RPMI7951 (cell line): Measurements from ENCODE around the gene STH. TPM values are rescaled to one million over a fixed set of nuclear protein-coding genes. Genes with fewer than 3 reads are reported as not detected.

Experiments used
- DNase-seq: peaks from one replicate; pipeline ENCODE4 v3.0.0-alpha.2; 2012; ENCODE audit warnings: low read depth
- total RNA-seq: library from RNA; depleted of rRNA; stranded (reverse); fragments of >200 nt; shearing (Covaris generic); gene quantifications from 2 replicates; pipeline ENCODE4 v1.2.3, GENCODE V29; 2014

STH gene
- total RNA-seq, 1 experiment from 2014 or later: not detected

GRCh38 chr17:45967378-45967777, 31.7 kb upstream of the STH start:
- no peak for DNase-seq

DNA sequence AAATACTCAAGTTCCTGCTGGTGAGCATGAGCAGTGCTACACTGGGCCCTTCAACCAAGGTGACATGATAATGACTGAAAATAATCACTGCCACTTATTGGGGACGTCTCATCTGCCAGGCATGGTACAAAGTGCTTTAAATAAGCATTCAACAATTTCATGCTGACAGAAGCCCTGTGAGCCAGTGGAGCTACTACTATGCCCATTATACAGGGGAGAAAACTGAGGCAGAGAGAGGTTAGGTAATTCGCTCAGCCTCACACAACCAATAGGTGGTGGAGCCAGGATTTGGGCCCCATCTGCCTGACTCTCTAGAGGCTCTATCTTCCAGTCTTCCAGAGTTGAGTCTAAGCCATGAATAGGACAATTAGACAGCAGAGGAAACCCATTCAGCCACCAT, 30.3 kb upstream of the STH start:
- DNase-seq: no peak

DNA sequence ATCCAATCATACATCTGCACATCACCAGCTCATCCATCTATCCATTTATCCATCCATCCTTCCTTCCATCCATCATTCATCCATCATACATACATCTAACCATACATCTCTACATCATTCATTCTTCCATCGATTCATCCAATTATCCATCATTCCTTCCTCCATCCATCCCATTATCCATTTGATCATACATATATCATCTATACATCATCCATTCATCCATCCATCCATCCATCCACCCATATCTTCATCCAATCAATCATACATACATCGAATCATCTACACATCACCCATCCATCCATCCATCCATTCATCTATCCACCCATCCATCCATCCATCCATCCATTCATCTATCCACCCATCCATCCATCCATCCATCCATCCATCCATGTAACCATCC, 29.3 kb upstream of the STH start:
- DNase-seq: no peak

DNA sequence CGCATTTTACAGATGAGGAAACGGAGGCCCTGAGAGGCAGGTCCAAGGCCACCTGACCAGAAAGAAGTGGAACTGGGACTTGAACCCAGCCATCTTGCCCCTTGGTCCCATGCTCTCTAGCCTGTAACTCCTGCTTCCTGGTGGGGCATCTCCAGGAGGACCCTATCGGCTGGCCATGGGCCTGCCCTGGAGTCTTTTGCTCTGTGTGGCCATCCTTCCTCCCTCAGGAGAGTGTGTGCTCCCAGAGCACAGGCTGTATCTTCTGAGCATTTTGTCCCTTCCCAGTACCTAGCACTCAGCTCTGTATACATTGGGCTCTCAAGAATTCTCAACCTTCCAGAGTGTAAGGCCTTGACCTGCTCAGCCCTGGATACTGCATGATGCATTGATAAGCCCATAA, 28.4 kb upstream of the STH start:
- DNase-seq: no peak

- no peak for DNase-seq
Observed at GRCh38 chr17:45971698-45972141, 27.3 kb upstream of the STH start.

DNA sequence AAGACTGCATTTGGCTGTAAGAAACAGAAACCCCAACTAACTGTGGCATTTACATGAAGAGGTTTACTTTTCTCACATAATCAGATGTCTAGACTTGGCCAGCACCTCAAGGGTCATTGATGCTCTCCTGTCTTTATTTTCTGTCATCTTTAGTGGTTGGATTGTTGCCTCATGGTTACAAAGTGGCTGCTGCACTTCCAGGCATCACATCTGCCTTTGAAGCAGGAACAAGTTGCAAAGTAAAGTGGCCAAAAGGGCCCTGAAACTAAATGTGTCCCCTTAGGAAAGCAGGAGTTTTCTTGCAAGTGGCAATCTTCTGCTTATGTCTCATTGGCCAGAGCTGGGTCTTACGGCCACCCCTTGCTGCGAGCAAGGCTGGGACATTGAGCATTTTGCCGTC, 26.5 kb upstream of the STH start:
- DNase-seq: no peak

DNA sequence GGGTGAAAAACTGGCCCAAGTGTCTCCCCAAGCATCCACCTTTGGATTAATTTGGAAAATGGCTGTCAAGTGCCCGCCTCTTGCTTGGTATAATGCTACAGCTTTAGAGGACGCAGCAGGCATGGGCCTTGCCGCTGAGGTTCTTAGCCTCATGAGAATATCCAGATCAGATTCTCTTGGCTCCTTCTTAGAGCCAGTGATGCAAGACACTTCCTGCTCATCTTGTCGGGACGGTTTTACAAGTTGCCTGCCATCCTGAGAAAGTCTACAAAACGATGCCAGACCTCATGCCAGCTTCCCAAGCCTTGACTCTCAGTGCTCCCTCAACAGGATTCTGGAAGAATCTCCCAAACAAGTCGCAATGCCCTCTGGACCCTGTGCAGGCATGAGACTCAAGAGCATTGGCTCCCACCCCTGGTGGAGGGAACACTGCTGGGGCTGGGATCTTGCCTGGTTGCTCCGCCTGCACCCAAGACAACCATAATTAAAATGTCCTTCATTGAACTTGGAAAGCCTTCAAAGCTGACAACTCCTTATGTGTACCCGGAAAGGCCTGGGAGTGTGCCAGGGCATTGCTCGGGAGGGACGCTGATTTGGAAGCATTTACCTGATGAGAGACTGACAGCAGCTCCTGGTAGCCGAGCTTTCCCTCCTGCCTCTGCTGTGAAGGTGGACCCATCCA, 25.8 kb upstream of the STH start:
- DNase-seq: no peak

DNA sequence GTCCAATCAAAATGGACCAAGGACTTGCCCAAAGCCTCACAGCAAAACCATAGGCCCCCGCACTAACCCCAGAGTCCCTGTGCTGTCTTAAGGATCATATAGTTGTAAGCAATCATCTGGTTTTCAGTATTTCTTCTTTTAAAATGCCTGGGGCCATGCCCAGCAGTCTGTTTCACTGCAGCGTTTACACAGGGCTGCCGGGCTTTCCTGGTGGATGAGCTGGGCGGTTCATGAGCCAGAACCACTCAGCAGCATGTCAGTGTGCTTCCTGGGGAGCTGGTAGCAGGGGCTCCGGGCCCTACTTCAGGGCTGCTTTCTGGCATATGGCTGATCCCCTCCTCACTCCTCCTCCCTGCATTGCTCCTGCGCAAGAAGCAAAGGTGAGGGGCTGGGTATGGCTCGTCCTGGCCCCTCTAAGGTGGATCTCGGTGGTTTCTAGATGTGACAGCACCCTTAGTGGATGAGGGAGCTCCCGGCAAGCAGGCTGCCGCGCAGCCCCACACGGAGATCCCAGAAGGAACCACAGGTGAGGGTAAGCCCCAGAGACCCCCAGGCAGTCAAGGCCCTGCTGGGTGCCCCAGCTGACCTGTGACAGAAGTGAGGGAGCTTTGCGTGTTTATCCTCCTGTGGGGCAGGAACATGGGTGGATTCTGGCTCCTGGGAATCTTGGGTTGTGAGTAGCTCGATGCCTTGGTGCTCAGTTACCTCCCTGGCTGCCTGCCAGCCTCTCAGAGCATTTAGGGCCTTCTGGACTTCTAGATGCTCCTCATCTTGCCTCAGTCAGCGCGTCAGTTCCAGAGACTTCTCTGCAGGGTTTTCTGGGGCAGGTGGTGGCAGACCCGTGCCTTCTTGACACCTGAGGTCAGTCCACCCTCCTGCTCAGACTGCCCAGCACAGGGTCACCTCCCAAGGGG, 24.8 kb upstream of the STH start:
- no peak for DNase-seq

DNA sequence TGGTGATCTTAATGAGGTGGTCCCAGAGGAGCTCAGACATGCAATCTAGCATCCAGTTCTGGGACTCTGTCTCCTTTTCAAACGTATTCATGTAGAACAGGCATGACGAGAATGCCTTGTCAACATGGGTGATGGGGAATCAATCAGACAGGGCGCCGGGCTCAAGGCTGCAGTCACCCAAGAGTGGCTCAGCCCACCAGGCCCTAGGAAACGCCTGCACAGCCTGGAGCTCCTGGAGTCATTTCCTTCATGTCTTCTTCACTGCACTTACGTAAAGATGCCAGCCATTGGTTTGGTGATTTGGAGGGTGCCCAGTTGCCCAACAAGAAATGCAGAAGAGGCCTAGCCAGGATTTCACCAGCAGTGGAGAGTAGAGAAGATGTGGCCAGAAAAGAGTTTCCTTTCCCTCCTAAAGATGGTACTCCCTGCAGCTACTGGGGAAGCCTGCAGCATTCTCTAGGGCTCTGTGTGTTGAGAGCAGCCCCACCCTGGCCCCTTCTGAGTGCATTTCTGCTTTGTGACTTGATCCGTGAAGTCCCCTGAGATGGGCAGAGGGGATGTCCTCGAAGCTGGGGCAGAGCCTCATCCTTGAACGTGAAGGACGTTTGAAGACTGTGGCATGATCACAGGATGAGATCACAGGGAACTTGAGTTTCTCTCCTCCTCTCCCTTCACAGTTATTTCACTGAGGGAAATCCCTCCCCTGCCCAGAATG, 24.0 kb upstream of the STH start:
- no peak for DNase-seq

GRCh38 chr17:45975640-45976295, 23.3 kb upstream of the STH start:
- no peak for DNase-seq

DNA sequence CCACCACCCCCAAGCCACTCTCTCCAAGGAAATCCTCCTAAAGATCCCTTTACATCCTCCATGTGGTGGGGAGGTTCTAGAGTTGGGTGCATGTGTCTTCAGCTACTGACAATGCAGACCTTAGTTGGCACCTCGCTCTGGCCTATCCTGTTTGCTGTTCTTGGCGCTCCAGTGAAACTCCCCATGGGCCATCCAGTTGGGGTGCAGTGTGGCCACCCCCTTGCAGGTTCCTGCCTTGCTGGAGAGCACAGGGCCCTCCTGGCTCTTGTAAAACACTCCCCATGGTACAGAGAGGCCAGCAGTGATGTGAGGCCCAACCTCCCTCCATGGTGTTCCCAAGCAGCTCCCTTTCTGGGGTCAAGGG, 22.7 kb upstream of the STH start:
- DNase-seq: no peak

- no peak for DNase-seq
Observed at GRCh38 chr17:45976755-45977505, 22.1 kb upstream of the STH start.

- no peak for DNase-seq
Observed at GRCh38 chr17:45977506-45977824, 21.6 kb upstream of the STH start.

DNA sequence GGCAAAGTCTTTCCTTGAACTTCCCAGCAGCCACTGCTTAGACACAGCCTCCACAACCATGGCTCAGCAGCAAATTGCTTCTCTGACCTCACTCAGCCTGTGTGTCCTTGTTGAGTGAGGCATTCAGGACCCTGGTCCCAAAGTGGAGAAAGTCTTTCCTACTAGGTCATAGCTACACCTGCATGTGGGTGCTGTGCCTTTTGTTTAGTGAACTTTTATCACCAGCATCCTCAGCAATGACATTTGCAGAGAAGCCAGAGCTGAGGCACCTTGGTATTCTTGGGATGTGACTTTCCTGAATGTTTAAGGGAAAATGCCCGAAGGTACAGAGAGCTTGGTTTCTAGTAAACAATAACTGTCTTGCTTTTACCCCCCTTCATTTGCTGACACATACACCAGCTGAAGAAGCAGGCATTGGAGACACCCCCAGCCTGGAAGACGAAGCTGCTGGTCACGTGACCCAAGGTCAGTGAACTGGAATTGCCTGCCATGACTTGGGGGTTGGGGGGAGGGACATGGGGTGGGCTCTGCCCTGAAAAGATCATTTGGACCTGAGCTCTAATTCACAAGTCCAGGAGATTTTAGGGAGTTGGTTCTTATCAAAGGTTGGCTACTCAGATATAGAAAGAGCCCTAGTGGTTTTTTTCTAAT, 20.9 kb upstream of the STH start:
- no peak for DNase-seq

- no peak for DNase-seq
Observed at GRCh38 chr17:45979137-45979536, 19.9 kb upstream of the STH start.

- no peak for DNase-seq
Observed at GRCh38 chr17:45980855-45981254, 18.2 kb upstream of the STH start.

DNA sequence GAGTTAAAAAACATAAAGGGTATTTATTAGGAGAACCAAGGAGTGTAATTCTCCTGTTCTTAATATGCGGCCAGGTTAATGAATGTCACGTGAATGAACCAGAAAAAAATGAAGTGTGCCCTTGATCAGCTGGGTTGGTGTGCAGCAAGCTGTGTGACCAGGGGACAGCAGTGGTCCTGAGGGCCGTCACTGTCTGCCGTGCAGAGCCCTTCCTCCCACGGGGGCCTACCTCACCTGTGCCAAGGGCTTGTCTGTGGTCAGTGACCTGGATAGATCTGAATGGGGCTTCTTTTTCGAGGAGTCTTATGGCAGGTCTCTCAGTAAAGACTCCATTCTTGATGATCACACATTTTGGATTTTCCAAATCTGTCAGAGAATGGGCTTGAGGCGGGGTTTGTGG, 17.7 kb upstream of the STH start:
- DNase-seq: no peak

DNA sequence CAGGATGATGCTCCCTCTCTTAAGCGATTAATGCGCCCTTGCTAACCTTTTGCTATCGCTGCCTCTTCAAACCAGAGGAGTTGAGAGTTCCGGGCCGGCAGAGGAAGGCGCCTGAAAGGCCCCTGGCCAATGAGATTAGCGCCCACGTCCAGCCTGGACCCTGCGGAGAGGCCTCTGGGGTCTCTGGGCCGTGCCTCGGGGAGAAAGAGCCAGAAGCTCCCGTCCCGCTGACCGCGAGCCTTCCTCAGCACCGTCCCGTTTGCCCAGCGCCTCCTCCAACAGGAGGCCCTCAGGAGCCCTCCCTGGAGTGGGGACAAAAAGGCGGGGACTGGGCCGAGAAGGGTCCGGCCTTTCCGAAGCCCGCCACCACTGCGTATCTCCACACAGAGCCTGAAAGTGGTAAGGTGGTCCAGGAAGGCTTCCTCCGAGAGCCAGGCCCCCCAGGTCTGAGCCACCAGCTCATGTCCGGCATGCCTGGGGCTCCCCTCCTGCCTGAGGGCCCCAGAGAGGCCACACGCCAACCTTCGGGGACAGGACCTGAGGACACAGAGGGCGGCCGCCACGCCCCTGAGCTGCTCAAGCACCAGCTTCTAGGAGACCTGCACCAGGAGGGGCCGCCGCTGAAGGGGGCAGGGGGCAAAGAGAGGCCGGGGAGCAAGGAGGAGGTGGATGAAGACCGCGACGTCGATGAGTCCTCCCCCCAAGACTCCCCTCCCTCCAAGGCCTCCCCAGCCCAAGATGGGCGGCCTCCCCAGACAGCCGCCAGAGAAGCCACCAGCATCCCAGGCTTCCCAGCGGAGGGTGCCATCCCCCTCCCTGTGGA, 16.0 kb upstream of the STH start:
- DNase-seq: no peak

- no peak for DNase-seq
Observed at GRCh38 chr17:45983614-45984310, 15.3 kb upstream of the STH start.

DNA sequence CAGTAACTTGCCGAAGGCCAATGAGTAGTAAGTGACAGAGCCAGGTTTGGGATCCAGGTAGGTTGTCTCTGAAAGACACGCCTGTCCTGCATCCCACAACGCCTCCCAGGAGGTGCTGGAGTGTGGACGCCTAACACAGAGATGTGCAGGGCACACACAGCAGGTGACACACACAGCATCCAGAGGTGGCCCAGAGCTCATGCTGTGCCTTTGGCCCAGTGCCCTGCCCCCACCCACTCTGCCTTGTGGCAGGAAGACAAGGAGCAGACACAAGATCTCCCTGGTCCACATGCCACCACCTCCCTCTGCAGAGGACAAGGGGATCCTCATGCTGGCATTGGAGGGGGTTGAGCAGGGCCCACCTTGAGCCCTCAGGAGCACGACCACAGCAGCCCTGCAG, 14.7 kb upstream of the STH start:
- no peak for DNase-seq
